ENCODE results near the gene KCND2.
A peak's percentile ranks its signal among the peaks of the same experiment; 100 is the strongest.
"Not testable (repeated sequence)": the region's sequence is repeated elsewhere in the genome, so short reads cannot be mapped to it uniquely, and the experiment has no call there.

KCND2 gene

DNA sequence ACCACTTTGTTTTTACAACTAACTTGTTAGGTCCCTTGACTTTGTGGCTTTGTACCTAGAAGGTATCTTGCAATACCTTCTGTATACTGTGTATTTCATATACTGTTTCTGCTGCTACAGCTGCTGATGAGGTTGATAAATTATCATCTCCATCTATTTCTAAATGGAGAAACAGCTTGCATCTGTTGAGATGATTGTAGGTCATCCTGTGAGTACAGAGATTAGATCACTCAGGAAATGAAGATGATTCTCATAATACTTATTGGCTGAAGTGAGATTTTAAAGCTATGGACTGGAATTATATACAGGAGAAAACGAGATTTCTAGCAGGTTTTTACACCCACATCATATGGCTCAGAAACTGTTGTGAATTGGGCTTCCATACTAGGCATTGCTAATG is 280.5 kb downstream of the KCND2 start:
- no peak overlapping the region for H3K4me3 ChIP-seq (ENCODE audit: low read length)
- no peak for DNase-seq (ENCODE audit: low read depth)
- TF ChIP-seq, protein P1, sequence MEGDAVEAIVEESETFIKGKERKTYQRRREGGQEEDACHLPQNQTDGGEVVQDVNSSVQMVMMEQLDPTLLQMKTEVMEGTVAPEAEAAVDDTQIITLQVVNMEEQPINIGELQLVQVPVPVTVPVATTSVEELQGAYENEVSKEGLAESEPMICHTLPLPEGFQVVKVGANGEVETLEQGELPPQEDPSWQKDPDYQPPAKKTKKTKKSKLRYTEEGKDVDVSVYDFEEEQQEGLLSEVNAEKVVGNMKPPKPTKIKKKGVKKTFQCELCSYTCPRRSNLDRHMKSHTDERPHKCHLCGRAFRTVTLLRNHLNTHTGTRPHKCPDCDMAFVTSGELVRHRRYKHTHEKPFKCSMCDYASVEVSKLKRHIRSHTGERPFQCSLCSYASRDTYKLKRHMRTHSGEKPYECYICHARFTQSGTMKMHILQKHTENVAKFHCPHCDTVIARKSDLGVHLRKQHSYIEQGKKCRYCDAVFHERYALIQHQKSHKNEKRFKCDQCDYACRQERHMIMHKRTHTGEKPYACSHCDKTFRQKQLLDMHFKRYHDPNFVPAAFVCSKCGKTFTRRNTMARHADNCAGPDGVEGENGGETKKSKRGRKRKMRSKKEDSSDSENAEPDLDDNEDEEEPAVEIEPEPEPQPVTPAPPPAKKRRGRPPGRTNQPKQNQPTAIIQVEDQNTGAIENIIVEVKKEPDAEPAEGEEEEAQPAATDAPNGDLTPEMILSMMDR (conservative IDR thresholded peaks at IDR 0.05; ENCODE audit: low read depth, low read length), result no peak

DNA sequence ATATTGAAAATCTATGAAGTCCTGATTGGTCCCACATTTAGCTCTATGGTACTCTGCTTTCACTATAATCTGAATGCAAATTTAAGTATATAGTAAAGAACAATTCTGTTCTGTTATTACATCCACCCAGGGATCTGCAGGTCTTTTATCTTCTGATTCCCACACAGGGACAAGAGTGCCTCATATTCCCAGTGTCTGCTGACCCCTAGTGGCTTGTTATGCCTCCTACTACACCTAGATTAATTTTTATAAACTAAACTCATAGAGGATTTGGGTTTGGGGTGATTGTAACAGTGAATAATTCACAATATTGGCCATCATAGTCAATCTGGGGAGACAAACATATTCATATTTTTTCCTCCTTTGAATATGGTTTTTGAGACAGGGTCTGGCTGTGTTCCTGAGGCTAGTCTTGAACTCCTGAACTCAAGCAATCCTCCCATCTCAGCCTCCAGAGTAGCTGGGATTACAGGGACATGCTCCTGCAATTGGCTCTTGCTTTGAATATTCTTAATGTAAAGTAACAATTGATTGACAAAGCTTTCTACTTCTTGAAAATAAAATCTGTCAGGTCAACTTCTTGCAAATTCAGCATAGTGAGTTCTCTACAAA is 282.1 kb downstream of the KCND2 start:
- TF ChIP-seq, protein P1 (conservative IDR thresholded peaks at IDR 0.05; ENCODE audit: low read depth, low read length), result peak; percentile 81
- no peak overlapping the region for H3K4me3 ChIP-seq (ENCODE audit: low read length)
- DNase-seq (ENCODE audit: low read depth), result peak; percentile 22

DNA sequence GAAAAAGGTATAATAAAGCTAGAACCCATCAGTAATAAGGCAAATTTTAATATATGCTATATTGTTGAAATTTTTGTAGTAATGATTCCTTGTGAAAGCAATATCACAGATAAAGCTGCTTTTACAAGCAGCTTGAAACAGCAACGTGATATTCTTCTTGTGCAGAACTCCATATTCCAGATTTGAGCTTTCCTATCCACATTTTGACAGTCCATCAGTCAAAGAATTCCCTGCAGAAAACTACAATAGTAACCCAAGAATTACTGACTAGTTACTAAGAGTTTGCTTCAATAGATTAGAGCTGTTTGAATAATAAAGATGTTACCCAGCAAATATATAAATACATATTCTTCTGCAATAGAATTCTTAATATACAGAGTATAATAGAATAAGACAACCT is 291.2 kb downstream of the KCND2 start:
- TF ChIP-seq, protein P1 (conservative IDR thresholded peaks at IDR 0.05; ENCODE audit: low read depth, low read length), result no peak
- DNase-seq (ENCODE audit: low read depth), result no peak
- no peak overlapping the region for H3K4me3 ChIP-seq (ENCODE audit: low read length)

DNA sequence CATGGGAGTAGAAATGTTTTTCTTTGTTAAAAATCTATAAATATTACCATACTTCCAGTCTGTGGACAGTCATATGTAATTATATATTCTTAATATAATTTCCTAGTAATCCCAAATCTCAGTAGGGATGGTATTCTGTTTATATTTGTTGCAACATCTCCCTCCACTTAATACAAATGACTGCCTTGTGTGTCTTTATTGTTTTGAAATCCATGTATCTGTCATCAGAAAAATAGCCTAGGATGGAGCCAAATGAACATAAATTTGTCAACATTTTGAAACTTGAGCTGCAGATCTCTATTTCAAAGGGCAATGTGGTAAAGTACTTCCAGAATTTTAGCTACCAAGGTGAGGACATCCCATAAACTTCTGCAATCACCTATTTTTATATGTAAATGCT is 294.2 kb downstream of the KCND2 start:
- H3K4me3 ChIP-seq (ENCODE audit: low read length), result no peak overlapping the region
- no peak for DNase-seq (ENCODE audit: low read depth)
- TF ChIP-seq, protein P1 (conservative IDR thresholded peaks at IDR 0.05; ENCODE audit: low read depth, low read length), result no peak

DNA sequence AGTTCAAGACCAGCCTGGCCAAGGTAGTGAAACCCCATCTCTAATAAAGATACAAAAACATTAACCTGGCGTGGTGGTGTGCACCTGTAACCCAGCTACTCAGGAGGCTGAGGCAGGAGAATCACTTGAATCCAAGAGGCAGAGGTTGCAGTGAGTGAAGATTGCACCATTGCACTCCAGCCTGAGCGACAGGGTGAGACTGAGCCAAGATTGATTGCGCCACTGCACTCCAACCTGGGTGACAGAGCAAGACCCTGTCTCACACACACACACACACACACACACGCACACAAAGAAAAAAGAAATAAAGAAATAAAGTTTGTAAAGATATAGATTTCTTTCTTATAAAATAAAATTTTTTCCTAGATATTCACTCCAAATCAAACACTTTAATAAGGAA is 305.7 kb downstream of the KCND2 start:
- DNase-seq (ENCODE audit: low read depth); H3K4me3 ChIP-seq (ENCODE audit: low read length): not testable (repeated sequence)

DNA sequence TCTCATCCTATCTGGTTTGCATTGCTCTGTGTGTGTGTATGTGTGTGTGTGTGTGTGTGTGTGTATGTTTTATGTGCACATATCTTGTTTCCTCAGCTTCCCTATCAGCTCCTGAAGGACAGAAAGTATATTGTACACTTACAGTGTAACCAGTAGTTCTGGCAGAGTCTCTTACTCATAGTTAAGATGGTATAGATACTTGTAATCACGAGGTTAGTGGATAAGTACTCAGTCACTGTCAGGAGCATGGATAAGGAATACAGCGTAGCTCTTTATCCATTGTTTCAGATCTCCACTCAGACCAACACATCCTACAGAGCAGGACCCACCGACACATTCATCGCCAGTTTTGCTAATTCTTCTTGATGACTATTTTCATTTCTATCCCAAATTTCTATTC is 309.9 kb downstream of the KCND2 start:
- H3K4me3 ChIP-seq (ENCODE audit: low read length), result no peak overlapping the region
- TF ChIP-seq, protein P1 (conservative IDR thresholded peaks at IDR 0.05; ENCODE audit: low read depth, low read length), result no peak
- DNase-seq (ENCODE audit: low read depth), result no peak

DNA sequence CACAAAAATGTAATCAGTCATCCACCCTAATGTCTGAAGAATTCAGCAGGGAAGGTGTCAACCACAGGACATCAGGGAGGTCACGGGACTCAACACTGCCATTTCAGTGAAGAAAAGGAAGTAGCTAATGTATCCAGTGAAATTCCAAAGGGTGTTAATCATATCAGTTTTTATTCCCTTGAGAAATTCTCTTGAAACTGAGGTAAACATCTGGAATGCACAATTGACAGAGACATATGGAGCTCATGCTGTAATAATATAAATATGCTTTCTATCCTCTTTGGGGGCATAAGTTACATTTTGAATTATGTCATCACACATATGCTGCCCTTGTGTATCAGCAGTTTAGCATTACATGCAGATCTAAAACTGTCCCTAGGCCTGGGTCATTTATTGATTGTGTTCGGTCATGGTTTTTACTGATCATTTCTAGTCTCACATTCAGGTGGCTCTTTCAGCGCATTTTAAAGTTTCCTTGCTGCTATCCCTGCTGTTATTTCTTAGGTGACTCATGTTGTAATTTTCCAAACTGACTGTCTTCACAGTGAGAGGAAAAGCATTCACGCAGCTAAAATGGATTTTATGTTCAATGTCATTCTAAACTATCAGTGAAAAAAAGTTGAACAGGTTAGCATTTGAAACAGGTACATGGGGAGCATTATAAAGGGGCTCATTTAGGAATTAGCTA is 311.1 kb downstream of the KCND2 start:
- DNase-seq (ENCODE audit: low read depth), result no peak
- no peak overlapping the region for H3K4me3 ChIP-seq (ENCODE audit: low read length)
- TF ChIP-seq, protein P1 (conservative IDR thresholded peaks at IDR 0.05; ENCODE audit: low read depth, low read length), result no peak
